ENCODE measurements around the gene COX18.

The COX18 gene

GRCh38 chr4:73069338-73070073 lies at the start of gene COX18:
Gene COX18, minus strand, starts transcription at chr4:73069716. Its CDS starts 67 bp downstream, at chr4:73069649.
- peak; percentile 2 for TF ChIP-seq CTCF (IDR thresholded peaks at IDR 0.05; ENCODE audit: low read depth, low read length, missing control alignments)
- Histone ChIP-seq H3K27ac (peak within 1 kb of the TSS; percentile 74), H3K36me3 (replicated peaks) (no peaks in the 10 kb centered on the region), H3K27me3 (replicated peaks) (no peaks in the 10 kb centered on the region), H3K4me3 (ENCODE audit: low read depth, low read length) (peak within 1 kb of the TSS; percentile 78)
- in situ Hi-C loops (cut with HindIII; ENCODE audit: low pct_ligation_motif_present, low sequenced_read_pairs), result no loop called here
- DNase-seq, result peak; percentile 98

GRCh38 chr4:73109493-73109892 lies 40.0 kb upstream of the COX18 start:
- no peak for TF ChIP-seq CTCF (IDR thresholded peaks at IDR 0.05; ENCODE audit: low read depth, low read length, missing control alignments)
- no peak for DNase-seq
- in situ Hi-C loops (cut with HindIII; ENCODE audit: low pct_ligation_motif_present, low sequenced_read_pairs), result no loop called here
- peaks cover 33% of the 10 kb centered on the region for H3K36me3 ChIP-seq (replicated peaks)
- no peak overlapping the region for H3K27ac ChIP-seq
- H3K4me3 ChIP-seq (ENCODE audit: low read depth, low read length), result no peak overlapping the region
- H3K27me3 ChIP-seq (replicated peaks), result no peaks in the 10 kb centered on the region

GRCh38 chr4:73104695-73105094 lies 35.2 kb upstream of the COX18 start:
- H3K4me3 ChIP-seq (ENCODE audit: low read depth, low read length), result no peak overlapping the region
- DNase-seq, result no peak
- no peak overlapping the region for H3K27ac ChIP-seq
- TF ChIP-seq CTCF (IDR thresholded peaks at IDR 0.05; ENCODE audit: low read depth, low read length, missing control alignments), result no peak
- in situ Hi-C loops (cut with HindIII; ENCODE audit: low pct_ligation_motif_present, low sequenced_read_pairs), result no loop called here
- no peaks in the 10 kb centered on the region for H3K27me3 ChIP-seq (replicated peaks)
- H3K36me3 ChIP-seq (replicated peaks), result peaks cover 38% of the 10 kb centered on the region

GRCh38 chr4:73103799-73104503 lies 34.4 kb upstream of the COX18 start:
- peak; percentile 12 for DNase-seq
- Histone ChIP-seq H3K4me3 (ENCODE audit: low read depth, low read length) (no peak overlapping the region), H3K27me3 (replicated peaks) (no peaks in the 10 kb centered on the region), H3K27ac (no peak overlapping the region), H3K36me3 (replicated peaks) (peaks cover 30% of the 10 kb centered on the region)
- TF ChIP-seq CTCF (IDR thresholded peaks at IDR 0.05; ENCODE audit: low read depth, low read length, missing control alignments), result no peak
- in situ Hi-C loops (cut with HindIII; ENCODE audit: low pct_ligation_motif_present, low sequenced_read_pairs), result no loop called here

- in situ Hi-C loops (cut with HindIII; ENCODE audit: low pct_ligation_motif_present, low sequenced_read_pairs), result no loop called here
- DNase-seq, result no peak
- no peaks in the 10 kb centered on the region for H3K27me3 ChIP-seq (replicated peaks)
- peaks cover 48% of the 10 kb centered on the region for H3K36me3 ChIP-seq (replicated peaks)
- H3K27ac ChIP-seq, result no peak overlapping the region
- H3K4me3 ChIP-seq (ENCODE audit: low read depth, low read length), result no peak overlapping the region
- TF ChIP-seq CTCF (IDR thresholded peaks at IDR 0.05; ENCODE audit: low read depth, low read length, missing control alignments), result no peak
These were observed 29.6 kb upstream of the COX18 start for GRCh38 chr4:73099143-73099542.
